Measurements from ENCODE around the gene APOL1. TPM values are rescaled to one million over a fixed set of nuclear protein-coding genes. Genes with fewer than 3 reads are reported as not detected.
A peak's percentile ranks its signal among the peaks of the same experiment; 100 is the strongest.

Gene APOL1
- total and polyA plus RNA-seq, 9 of the 15 experiments (the other 6 are each of a cell fraction or from before 2014, with no cell fraction given), result 2.5 to 9.7 (median 5.6) TPM

DNA sequence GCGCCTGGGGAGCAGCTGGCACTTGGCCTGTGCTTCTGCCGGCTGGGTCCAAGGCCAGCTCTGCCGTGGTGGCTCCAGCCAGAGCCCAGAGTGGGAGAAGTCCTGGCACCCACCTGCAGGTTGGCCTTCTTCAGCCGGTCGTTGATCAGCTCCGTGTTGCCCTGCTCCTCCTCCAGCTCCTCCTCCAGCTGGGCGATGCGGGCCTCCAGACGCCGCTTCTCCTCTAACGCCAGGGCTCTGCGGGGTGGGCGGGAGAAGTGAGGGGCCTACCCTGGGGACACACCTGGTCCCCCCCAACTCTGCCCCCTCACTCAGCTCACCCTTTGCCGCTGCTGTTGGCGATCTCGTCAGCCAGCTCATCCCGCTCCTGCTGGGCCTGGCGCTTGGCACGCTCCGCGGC, 32.6 kb downstream of the APOL1 start:
- in situ Hi-C loops (cut with MboI), result no loop called here
- Histone ChIP-seq H3K4me3 (no peak overlapping the region), H3K4me2 (ENCODE audit: insufficient read depth, low read length) (no peak overlapping the region), H3K79me2 (ENCODE audit: control insufficient read depth, insufficient read depth, low read length) (no peaks in the 10 kb centered on the region), H3K4me1 (replicated peaks in 1 of 2; ENCODE audit: control insufficient read depth in 2 of 2, insufficient read depth in 2 of 2, low read length in 2 of 2) (peaks cover 0 to 11% of the 10 kb centered on the region in 2 experiments; a peak in 2 of 5 replicates), H3K9me1 (ENCODE audit: control insufficient read depth, insufficient read depth, low read length) (no peaks in the 10 kb centered on the region), H3K9me3 (replicated peaks; ENCODE audit: control insufficient read depth, insufficient read depth, low read depth, low read length) (no peaks in the 10 kb centered on the region), H3K36me3 (ENCODE audit: control insufficient read depth, insufficient read depth, low read length) (peaks cover 80% of the 10 kb centered on the region; the same call in 2 of the 3 replicates), H4K20me1 (replicated peaks; ENCODE audit: control insufficient read depth, insufficient read depth, low read length) (peaks cover 6% of the 10 kb centered on the region; the same call in 1 of the 2 replicates), H2AFZ (ENCODE audit: low read depth, low read length) (no peak overlapping the region), H3K27me3 (ENCODE audit: control insufficient read depth in 2 of 2, insufficient read depth in 2 of 2, low read length in 2 of 2) (no peaks in the 10 kb centered on the region), H3K27ac (ENCODE audit: extremely low read depth, low read depth, low read length) (no peak overlapping the region), H3K9ac (ENCODE audit: insufficient read depth in 1 of 2, low read depth in 2 of 2, low read length in 2 of 2) (no peak overlapping the region; a peak in 1 of 4 replicates)
- ATAC-seq (no peak), DNase-seq (ENCODE audit: extremely low read depth in 1 of 4, low spot score in 3 of 4) (no peak), FAIRE-seq (no peak)
- WGBS (ENCODE audit: insufficient coverage, low coverage, missing lambda C conversion rate), result 89% methylated on average over 3 of the region's 21 CpGs
- ChIA-PET POLR2A (interaction anchor here (1.1 to 1.4 kb wide), 2 partner anchors 10 to 91 kb away, joined by 3 read pairs; no protein-coding TSS in a partner anchor), CTCF (ENCODE audit: low intra/inter-chr PET ratio) (no interaction called here)
- intact Hi-C loops (cut with micrococcal nuclease), result loop anchor here (5.0 kb wide), 1 partner anchor 143 kb away; no protein-coding TSS in a partner anchor
- no TSS peak for BruUV-seq (replicated peaks)
- TF ChIP-seq RBM22 (IDR thresholded peaks at IDR 0.05; ENCODE audit: low read depth, low read length, poor library complexity, severe bottlenecking) (peak; percentile 55), NCOA2 (IDR thresholded peaks at IDR 0.05; ENCODE audit: partially characterized antibody in 2 of 2) (no peak)

DNA sequence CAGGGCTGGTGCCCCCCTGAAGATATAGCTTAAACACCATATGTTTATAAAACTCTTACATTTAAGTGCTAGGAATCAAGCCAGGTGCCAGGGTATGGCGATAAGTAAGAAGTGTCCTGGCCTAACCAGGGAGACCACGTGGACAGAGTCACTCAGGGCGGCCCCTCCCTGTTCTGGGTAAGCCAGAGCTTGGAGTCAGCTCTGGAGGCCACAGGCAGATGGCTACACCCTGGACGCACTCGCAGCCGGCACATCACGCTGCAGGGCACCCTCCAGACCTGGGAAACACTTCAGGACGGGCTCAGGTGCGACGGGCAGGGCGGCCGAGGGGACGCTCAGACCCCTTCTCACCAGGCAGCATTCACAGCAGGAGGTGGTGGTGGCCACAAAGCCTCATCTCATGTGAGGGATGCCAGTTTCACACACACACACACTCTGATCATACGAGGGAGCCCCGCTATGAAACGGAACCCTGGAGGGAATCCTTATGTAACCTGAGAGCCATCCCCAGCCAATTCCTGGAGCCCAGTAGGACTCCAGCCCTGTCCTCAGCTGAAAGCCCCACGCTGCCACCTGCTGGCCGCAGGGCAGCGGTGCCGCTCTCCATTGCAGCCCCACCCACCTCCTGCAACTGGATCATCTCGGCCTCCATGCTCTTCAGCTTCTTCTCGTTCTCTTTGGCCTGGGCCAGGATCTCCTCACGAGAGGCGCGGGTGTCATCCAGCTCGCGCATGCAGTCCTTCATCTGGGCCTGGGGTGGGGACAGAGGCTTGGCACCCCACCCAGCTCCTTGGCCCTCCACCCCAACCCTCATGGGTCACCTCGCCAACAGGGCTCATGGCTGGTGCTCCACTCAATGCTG, 33.4 kb downstream of the APOL1 start:
- Histone ChIP-seq H3K9ac (ENCODE audit: insufficient read depth in 1 of 2, low read depth in 2 of 2, low read length in 2 of 2) (no peak overlapping the region), H3K36me3 (ENCODE audit: control insufficient read depth, insufficient read depth, low read length) (peaks cover 75% of the 10 kb centered on the region; the same call in 2 of the 3 replicates), H3K4me3 (no peak overlapping the region), H3K27me3 (ENCODE audit: control insufficient read depth in 2 of 2, insufficient read depth in 2 of 2, low read length in 2 of 2) (no peaks in the 10 kb centered on the region), H3K27ac (ENCODE audit: extremely low read depth, low read depth, low read length) (no peak overlapping the region; the same call in 2 of the 3 replicates), H3K9me1 (ENCODE audit: control insufficient read depth, insufficient read depth, low read length) (no peaks in the 10 kb centered on the region), H3K4me2 (ENCODE audit: insufficient read depth, low read length) (no peak overlapping the region), H4K20me1 (replicated peaks; ENCODE audit: control insufficient read depth, insufficient read depth, low read length) (peaks cover 6% of the 10 kb centered on the region; the same call in 1 of the 2 replicates), H3K79me2 (ENCODE audit: control insufficient read depth, insufficient read depth, low read length) (no peaks in the 10 kb centered on the region), H2AFZ (ENCODE audit: low read depth, low read length) (no peak overlapping the region), H3K4me1 (replicated peaks in 1 of 2; ENCODE audit: control insufficient read depth in 2 of 2, insufficient read depth in 2 of 2, low read length in 2 of 2) (peaks cover 0 to 11% of the 10 kb centered on the region in 2 experiments; a peak in 2 of 5 replicates), H3K9me3 (replicated peaks; ENCODE audit: control insufficient read depth, insufficient read depth, low read depth, low read length) (no peaks in the 10 kb centered on the region)
- intact Hi-C loops (cut with micrococcal nuclease) (loop anchor here (2.0 to 5.0 kb wide), 2 partner anchors 92 to 144 kb away; no protein-coding TSS in a partner anchor), in situ Hi-C loops (cut with MboI) (no loop called here)
- POLR2A ChIA-PET, result interaction anchor here (0.6 to 1.4 kb wide), 4 partner anchors 11 to 102 kb away, joined by 3 to 4 read pairs (median 3); no protein-coding TSS in a partner anchor
- 31% methylated on average over 17 of the region's 28 CpGs for WGBS (ENCODE audit: insufficient coverage, low coverage, missing lambda C conversion rate)
- ATAC-seq, result peak; percentile 99
- no TSS peak for BruUV-seq (replicated peaks)
- CTCF ChIA-PET (ENCODE audit: low intra/inter-chr PET ratio), result interaction anchor here (0.5 to 1.1 kb wide), 3 partner anchors 88 to 220 kb away, joined by 3 to 4 read pairs (median 3); no protein-coding TSS in a partner anchor
- FAIRE-seq, result peak; percentile 88
- DNase-seq (ENCODE audit: extremely low read depth in 1 of 4, low spot score in 3 of 4), result peak; percentile 77 to 83 (median 82)
- TF ChIP-seq POLR2G (IDR thresholded peaks at IDR 0.05; ENCODE audit: low read depth, low read length), result peak; percentile 42; the same call in 1 of the 2 replicates
- TF ChIP-seq RAD21 (CRISPR knock-in tag; conservative IDR thresholded peaks at IDR 0.05 in 1 of 2, IDR thresholded peaks at IDR 0.05 in 1 of 2), result peak; percentile 43 to 78
- no peak for TF ChIP-seq ZSCAN29 (IDR thresholded peaks at IDR 0.05)
- TF ChIP-seq, protein P1, sequence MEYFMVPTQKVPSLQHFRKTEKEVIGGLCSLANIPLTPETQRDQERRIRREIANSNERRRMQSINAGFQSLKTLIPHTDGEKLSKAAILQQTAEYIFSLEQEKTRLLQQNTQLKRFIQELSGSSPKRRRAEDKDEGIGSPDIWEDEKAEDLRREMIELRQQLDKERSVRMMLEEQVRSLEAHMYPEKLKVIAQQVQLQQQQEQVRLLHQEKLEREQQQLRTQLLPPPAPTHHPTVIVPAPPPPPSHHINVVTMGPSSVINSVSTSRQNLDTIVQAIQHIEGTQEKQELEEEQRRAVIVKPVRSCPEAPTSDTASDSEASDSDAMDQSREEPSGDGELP (CRISPR knock-in tag; IDR thresholded peaks at IDR 0.05; ENCODE audit: borderline replicate concordance), result peak; percentile 79
- peak; percentile 53; the same call in 1 of the 2 replicates for TF ChIP-seq STAG1 (CRISPR knock-in tag; IDR thresholded peaks at IDR 0.05; ENCODE audit: borderline replicate concordance)

Measured in K562 (cell line).